Esophagus (tissue), 2 donors: ENCODE data around the gene AP1B1. TPM values are rescaled to one million over a fixed set of nuclear protein-coding genes. Genes with fewer than 3 reads are reported as not detected.

Source experiments
- H3K27ac ChIP-seq, 2 donors: one replicate each; pipeline ENCODE4 v1.5.1; 2013; ENCODE audit warnings: low read depth in 2 of 2, mild to moderate bottlenecking in 2 of 2, inconsistent platforms in 1 of 2, low read length in 1 of 2, moderate library complexity in 1 of 2
- H3K27me3 ChIP-seq, 2 donors: one replicate each; pipeline ENCODE4 v1.6.1; 2013; ENCODE audit warnings: low read length in 2 of 2, control low read depth in 1 of 2, mild to moderate bottlenecking in 1 of 2; ENCODE audit not compliant: insufficient read depth in 2 of 2, control insufficient read depth in 1 of 2
- H3K36me3 ChIP-seq, 2 donors: one replicate each; pipeline ENCODE4 v1.6.1; 2013; ENCODE audit warnings: low read length in 1 of 2; ENCODE audit not compliant: control insufficient read depth in 2 of 2, insufficient read depth in 2 of 2
- H3K4me1 ChIP-seq, 2 donors: one replicate each; pipeline ENCODE4 v1.6.1; 2013; ENCODE audit warnings: low read length in 1 of 2; ENCODE audit not compliant: control insufficient read depth in 2 of 2, insufficient read depth in 2 of 2
- H3K4me3 ChIP-seq, 2 donors: one replicate each; pipeline ENCODE4 v1.5.1; 2013; ENCODE audit warnings: low read length in 2 of 2, mild to moderate bottlenecking in 2 of 2, low read depth in 1 of 2, moderate library complexity in 1 of 2
- H3K9me3 ChIP-seq, 2 donors: one replicate each; pipeline ENCODE4 v1.6.1; 2013; ENCODE audit warnings: mild to moderate bottlenecking in 2 of 2, low read depth in 1 of 2, low read length in 1 of 2, moderate library complexity in 1 of 2; ENCODE audit not compliant: control insufficient read depth in 2 of 2, insufficient read depth in 1 of 2
- WGBS, 2 donors: extraction: QIAGEN DNeasy Blood & Tissue Kit; methylation state at CpG; one replicate each; pipeline ENCODE4 v1.1.7; 2013; 5-methylcytosine and 5-hydroxymethylcytosine counted together
- polyA plus RNA-seq, 2 donors: library from polyadenylated mRNA; stranded (reverse); fragments of 200-250 nt; gene quantifications; one replicate each; pipeline ENCODE4 v1.2.3, GENCODE V29; 2013
- donor health status: healthy with polysubstance abuse.
- donor health status: Bipolar disorder and iron deficiency.

AP1B1 gene
- polyA plus RNA-seq, 2 donors: 32.0 to 44.6 TPM

- 48 to 57% methylated on average over 20 of the region's 20 CpGs for WGBS, 2 donors
- Histone ChIP-seq H3K4me1 (peaks cover 20 to 31% of the 10 kb centered on the region in 2 donors), H3K27me3 (no peaks in the 10 kb centered on the region), H3K4me3 (peak overlapping the region; percentile 74 to 78), H3K27ac (peak overlapping the region; percentile 75 to 86), H3K9me3 (no peaks in the 10 kb centered on the region), H3K36me3 (no peaks in the 10 kb centered on the region)
Measured at GRCh38 chr22:29307596-29308147, 80.7 kb downstream of the AP1B1 start.

- H3K9me3 ChIP-seq: no peaks in the 10 kb centered on the region
- H3K27ac ChIP-seq: peak overlapping the region; percentile 75 to 86
- no peaks in the 10 kb centered on the region for H3K27me3 ChIP-seq
- peaks cover 20 to 34% of the 10 kb centered on the region in 2 donors for H3K4me1 ChIP-seq
- WGBS, 2 donors: 4 to 8% methylated on average over 80 to 83 of the region's 83 CpGs
- peak overlapping the region; percentile 74 to 78 for H3K4me3 ChIP-seq
- H3K36me3 ChIP-seq: no peaks in the 10 kb centered on the region
Measured at GRCh38 chr22:29306835-29307595, 81.4 kb downstream of the AP1B1 start.

GRCh38 chr22:29306175-29306834 is 82.1 kb downstream of the AP1B1 start, which contains the start of gene GAS2L1:
GAS2L1 (plus strand) TSS chr22:29306650; CDS start chr22:29308106, 1,456 bp downstream.
- peaks cover 18 to 30% of the 10 kb centered on the region in 2 donors for H3K4me1 ChIP-seq

GRCh38 chr22:29305836-29306174 is 82.6 kb downstream of the AP1B1 start:
- no peaks in the 10 kb centered on the region for H3K27me3 ChIP-seq
- WGBS, 2 donors: 48 to 49% methylated on average over 7 of the region's 7 CpGs
- H3K27ac ChIP-seq: peak overlapping the region in 1 of 2 donors; percentile 60
- H3K4me3 ChIP-seq: no peak overlapping the region
- H3K9me3 ChIP-seq: no peaks in the 10 kb centered on the region
- H3K36me3 ChIP-seq: peaks cover 0 to 5% of the 10 kb centered on the region in 2 donors
- H3K4me1 ChIP-seq: peaks cover 16 to 26% of the 10 kb centered on the region in 2 donors

More at GRCh38 chr22:29306175-29306834, 82.1 kb downstream of the AP1B1 start, which contains the start of gene GAS2L1:
- 1% methylated on average over 38 to 40 of the region's 40 CpGs for WGBS, 2 donors
- H3K27ac ChIP-seq: peak within 1 kb of the TSS; percentile 75 to 86
- no peaks in the 10 kb centered on the region for H3K36me3 ChIP-seq
- peak within 1 kb of the TSS; percentile 74 to 78 for H3K4me3 ChIP-seq
- H3K27me3 ChIP-seq: no peaks in the 10 kb centered on the region
- H3K9me3 ChIP-seq: no peaks in the 10 kb centered on the region

- Histone ChIP-seq H3K36me3 (peaks cover 2 to 24% of the 10 kb centered on the region in 2 donors), H3K9me3 (no peaks in the 10 kb centered on the region), H3K27me3 (no peaks in the 10 kb centered on the region), H3K4me3 (no peak overlapping the region), H3K4me1 (peaks cover under 1 to 5% of the 10 kb centered on the region in 2 donors), H3K27ac (no peak overlapping the region)
- WGBS, 2 donors: 35 to 41% methylated on average over 13 of the region's 13 CpGs
Measured at GRCh38 chr22:29302681-29303465, 85.5 kb downstream of the AP1B1 start.

GRCh38 chr22:29302402-29302680 is 86.0 kb downstream of the AP1B1 start:
- WGBS, 2 donors: 24 to 46% methylated on average over 2 of the region's 2 CpGs
- H3K4me1 ChIP-seq: peaks cover 0 to 4% of the 10 kb centered on the region in 2 donors
- no peak overlapping the region for H3K4me3 ChIP-seq
- peak overlapping the region in 1 of 2 donors; percentile 2 for H3K27ac ChIP-seq
- H3K27me3 ChIP-seq: no peaks in the 10 kb centered on the region
- no peaks in the 10 kb centered on the region for H3K9me3 ChIP-seq
- peaks cover 5 to 28% of the 10 kb centered on the region in 2 donors for H3K36me3 ChIP-seq

DNA sequence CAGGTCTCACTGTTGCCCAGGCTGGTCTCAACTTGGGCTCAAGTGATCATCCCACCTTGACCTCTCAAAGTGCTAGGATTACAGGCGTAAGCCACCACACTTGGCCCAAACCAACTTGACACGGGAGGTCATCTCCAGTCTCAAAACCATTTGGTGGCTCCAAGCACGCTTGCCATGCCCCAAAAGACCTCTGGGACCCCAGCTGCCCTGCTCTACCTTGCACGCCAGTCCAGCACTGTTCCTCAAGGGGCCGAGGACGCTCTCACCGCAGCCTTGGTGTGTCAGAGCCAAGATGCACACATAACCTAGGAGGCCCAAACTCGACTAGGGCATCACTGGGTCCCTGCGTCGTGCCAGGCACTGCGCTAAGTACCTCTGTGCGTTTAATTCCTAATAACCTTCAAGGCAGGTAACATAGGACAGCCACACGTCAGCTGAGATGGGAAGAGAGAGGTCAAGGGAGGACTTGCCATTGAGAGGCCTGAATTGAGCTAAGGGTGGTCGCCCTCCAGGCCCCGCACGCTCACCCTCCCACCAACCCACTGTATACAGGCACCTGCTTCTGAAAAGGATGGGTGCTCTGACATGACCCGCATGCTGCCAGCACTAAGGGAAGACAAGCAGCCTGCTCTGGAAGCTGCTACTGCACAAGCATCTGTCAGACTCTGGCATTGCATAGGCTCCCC is 86.5 kb downstream of the AP1B1 start:
- Histone ChIP-seq H3K9me3 (no peaks in the 10 kb centered on the region), H3K4me3 (no peak overlapping the region), H3K4me1 (peaks cover 0 to 4% of the 10 kb centered on the region in 2 donors), H3K36me3 (peaks cover 5 to 33% of the 10 kb centered on the region in 2 donors), H3K27me3 (no peaks in the 10 kb centered on the region), H3K27ac (peak overlapping the region in 1 of 2 donors; percentile 2)
- 84 to 85% methylated on average over 17 of the region's 17 CpGs for WGBS, 2 donors

DNA sequence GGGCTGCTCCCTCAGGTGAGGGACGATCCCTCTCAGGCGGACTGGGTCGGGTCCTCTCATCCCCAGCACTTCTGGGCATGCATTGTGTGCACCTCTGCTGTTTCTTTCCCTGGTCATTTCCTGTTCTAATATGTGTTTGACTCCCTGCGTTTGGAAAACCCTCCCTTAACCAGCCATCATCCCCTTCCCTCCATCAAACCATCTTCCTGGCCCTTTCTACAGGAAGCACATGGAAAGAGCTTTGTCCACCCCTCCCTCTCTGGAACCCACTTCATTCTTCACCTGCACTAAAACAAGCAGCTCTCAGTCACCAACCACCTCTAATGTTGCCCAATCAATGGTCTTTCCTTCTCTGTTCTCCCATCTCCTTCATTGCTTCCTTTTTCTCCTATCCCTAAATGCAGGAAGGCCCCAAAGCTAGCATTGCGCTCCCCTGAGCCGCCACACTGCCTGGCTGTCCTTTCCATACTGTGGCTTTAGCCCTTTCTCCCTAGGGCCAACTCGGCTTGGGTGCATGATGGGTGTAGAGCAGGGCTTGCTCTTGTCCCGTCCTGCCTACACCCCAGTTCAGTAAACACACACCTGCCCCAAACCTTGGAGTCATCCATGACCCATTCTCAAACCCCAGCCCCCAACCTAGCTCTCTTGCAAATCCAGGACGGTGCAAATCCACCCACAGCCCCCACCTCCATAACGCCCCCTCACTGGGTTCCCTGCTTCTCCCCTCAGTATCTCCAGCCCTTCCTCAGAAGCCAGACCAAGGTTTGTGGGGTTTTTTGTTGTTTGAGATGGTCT is 87.4 kb downstream of the AP1B1 start:
- 66 to 67% methylated on average over 10 of the region's 10 CpGs for WGBS, 2 donors
- Histone ChIP-seq H3K36me3 (peaks cover 14 to 41% of the 10 kb centered on the region in 2 donors), H3K4me3 (no peak overlapping the region), H3K9me3 (no peaks in the 10 kb centered on the region), H3K27me3 (no peaks in the 10 kb centered on the region), H3K27ac (no peak overlapping the region), H3K4me1 (peaks cover 0 to 4% of the 10 kb centered on the region in 2 donors)
